ENCODE measurements around the gene ANAPC1. TPM values are rescaled to one million over a fixed set of nuclear protein-coding genes. Genes with fewer than 3 reads are reported as not detected.
"Not testable (repeated sequence)": the region's sequence is repeated elsewhere in the genome, so short reads cannot be mapped to it uniquely, and the experiment has no call there.

ANAPC1 gene
- polyA plus RNA-seq (ENCODE audit: insufficient read length in 3 of 3), result 10 to 100 TPM; 31.1 to 38.3 (median 33.7) TPM

DNA sequence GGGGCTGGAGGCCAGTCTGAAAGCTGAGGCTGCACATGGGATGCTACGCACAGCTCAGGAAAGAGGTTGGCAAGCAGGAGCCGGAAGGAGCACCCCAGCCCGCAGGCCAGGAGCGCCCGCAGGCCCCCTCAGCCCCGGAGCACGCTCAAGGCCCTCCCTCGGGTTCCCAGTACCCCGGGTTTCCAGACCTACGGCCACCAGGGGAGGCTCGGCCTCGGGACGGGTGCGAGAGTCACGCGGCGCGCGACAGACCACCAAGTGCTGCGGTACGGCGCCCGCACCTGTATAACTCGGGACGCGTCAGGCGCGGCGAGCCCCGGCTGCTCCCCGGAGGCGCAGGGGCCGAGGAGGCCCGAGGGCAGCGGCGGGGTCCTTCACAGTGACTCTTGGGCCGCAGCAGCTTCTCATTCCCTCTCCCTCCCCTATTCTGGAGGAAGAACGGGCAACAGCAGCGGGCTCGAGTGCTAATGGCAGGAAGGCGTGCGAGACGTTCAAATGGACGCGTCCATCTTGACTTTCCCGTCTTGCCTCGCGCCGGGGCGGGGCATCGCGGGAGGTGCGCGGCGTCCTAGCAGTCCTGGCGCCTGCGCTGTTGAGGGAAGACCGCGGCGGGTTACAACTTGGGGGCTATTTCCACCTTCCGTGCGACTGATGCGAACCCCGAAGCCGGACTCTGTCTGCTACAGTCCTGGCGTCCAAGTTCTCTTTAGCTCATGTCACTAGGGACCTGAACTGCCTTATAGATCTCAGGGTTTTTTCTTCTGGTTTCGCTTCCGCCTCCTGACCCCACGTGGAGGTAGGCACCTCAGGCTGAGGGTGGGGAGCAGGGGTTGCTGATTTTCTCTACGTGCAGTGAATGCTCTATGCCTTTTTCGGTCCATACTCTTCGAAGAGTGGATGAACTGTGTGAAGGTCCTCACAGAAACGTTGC lies at the start of gene ANAPC1:
Gene ANAPC1 (minus strand): TSS at position 533 of the 931 bp plus-strand sequence. CDS start 3,368 bp downstream, outside the sequence.
- no peak for DNase-seq (ENCODE audit: low read depth in 3 of 3, low spot score in 2 of 3)

DNA sequence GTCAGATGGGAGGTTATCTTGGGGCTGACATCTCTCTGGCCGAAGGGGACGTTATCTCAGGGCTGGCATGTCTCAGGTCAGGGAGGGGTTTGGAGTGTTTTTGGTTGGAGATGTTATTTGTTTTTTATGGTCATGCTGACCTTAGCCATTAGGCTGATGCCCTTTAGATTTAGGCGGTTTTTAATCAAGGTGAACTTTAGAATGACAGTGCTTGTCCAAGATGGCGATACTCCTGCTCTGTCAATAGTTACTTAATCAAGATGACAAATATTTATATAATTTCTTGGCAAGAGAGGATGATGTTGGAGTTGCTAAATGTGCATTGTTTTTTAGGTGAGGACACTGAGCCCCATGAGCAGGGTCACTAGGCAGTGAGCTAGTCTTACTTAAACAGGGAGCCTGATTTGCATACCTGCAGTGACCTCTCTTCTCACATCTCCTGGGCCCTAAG lies 48.9 kb upstream of the ANAPC1 start:
- no peak for DNase-seq (ENCODE audit: low read depth in 3 of 3, low spot score in 2 of 3)

- DNase-seq (ENCODE audit: low read depth in 3 of 3, low spot score in 2 of 3), result no peak
Observed at GRCh38 chr2:111930875-111931274, 46.9 kb upstream of the ANAPC1 start.

DNA sequence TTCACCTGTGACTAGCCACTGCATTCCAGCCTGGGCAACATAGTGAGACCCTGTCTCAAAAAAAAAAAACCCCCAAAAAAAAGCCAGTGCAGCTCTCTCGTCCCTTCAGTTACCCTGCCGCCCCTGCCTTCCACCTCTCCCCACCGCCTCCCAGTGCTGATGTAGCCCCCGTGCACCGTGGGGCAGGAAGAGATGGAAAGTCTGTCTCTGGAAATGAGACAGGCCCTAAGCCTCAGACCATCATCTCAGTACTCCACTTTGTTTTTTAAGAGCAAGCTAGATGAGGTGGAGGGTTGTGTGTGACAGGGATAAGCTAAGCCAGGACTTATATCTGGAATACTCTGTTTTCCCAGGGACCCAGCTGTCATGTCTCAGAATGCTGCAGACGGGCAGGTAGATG lies 46.4 kb upstream of the ANAPC1 start:
- no peak for DNase-seq (ENCODE audit: low read depth in 3 of 3, low spot score in 2 of 3)

DNA sequence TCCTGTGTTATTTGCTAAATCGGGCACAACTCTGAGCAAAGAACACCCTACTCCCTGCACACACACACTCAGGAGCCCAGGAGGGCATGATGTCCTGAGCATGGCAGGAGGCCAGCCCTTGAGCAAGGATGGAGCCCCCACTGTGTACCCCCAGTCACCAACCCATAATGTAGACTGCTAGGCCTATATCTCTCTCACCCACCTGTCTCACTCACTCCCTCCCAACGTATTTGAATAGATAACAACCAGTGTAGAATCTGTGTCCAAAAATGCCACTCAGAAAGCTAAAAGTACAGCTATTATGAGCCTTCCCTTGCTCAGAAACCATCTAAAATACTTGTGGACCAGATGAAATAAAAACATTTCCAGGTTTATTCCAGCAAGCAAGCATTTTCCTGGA lies 43.7 kb upstream of the ANAPC1 start:
- DNase-seq (ENCODE audit: low read depth in 3 of 3, low spot score in 2 of 3), result no peak

GRCh38 chr2:111924617-111925107 lies 40.7 kb upstream of the ANAPC1 start:
- DNase-seq (ENCODE audit: low read depth in 3 of 3, low spot score in 2 of 3), result no peak

DNA sequence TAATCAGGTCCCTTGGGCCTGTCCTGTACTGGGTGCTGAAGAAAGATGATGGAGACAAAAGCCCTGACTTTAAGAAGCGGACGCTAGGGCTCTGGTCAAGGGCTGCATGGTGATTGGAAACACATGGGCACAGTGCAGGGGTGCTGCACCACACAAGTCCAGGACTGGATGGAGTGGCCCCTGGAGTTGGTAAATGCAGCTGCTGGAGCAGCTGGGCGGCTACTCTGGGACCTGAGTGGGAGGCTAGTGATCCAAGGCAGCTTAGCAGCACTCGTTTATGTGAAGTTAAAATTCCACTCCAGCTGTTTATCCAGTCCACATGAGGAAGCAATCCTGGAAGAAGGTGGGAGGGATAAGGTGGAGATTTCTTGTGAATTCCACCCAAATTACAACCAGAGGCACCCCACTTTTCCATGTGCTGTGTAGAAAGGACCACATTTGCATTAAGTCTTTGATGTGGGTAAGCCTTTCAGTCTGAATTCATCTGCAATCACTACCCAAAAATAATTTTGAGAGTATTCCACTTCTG lies 39.3 kb upstream of the ANAPC1 start:
- no peak for DNase-seq (ENCODE audit: low read depth in 3 of 3, low spot score in 2 of 3)

- DNase-seq (ENCODE audit: low read depth in 3 of 3, low spot score in 2 of 3), result no peak
Observed at GRCh38 chr2:111919794-111920608, 36.0 kb upstream of the ANAPC1 start.

DNA sequence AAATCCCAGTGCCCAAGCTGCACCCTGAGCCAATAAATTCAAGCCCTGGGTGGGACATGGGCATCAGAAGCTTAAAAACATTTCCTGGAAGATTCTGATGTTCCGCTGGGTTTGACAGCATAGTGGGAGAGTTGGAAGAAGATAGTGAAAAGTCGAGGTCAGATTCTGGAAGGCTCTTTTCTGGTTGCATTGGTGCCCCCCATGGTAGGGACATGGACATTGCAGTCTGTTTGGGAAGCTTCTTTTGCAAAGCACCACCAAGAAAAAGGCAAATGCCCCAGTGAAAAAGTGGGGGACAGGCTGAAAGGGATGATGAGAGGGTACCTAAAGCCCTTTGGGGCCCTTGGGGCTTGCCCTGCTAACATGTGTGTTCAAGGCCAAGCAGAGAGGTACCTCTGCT lies 35.4 kb upstream of the ANAPC1 start:
- no peak for DNase-seq (ENCODE audit: low read depth in 3 of 3, low spot score in 2 of 3)

DNA sequence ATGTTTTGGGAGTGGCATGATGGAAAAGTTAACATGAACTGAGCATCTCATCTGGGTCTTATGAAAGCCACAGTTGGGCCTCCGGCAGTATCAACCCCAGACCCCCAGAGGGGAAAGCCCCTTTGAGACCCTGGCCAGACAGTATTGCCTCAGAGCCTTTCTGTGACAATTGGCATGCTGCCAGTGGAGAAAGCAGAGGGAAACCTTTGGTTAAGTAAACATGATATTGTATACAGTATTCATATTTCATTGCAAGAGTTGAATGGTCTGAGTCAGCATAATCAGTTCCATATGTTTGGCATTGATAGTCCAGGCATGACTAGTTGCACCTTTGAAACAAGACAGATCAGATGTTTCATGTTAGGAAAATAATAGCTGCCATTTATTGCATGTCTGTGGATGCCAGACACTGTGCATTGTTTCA lies 34.4 kb upstream of the ANAPC1 start:
- DNase-seq (ENCODE audit: low read depth in 3 of 3, low spot score in 2 of 3), result no peak

GRCh38 chr2:111917106-111917505 lies 33.1 kb upstream of the ANAPC1 start:
- DNase-seq (ENCODE audit: low read depth in 3 of 3, low spot score in 2 of 3), result no peak

GRCh38 chr2:111912547-111912946 lies 28.6 kb upstream of the ANAPC1 start:
- no peak for DNase-seq (ENCODE audit: low read depth in 3 of 3, low spot score in 2 of 3)

- DNase-seq (ENCODE audit: low read depth in 3 of 3, low spot score in 2 of 3), result not testable (repeated sequence)
Observed at GRCh38 chr2:111911295-111911977, 27.4 kb upstream of the ANAPC1 start.

- no peak for DNase-seq (ENCODE audit: low read depth in 3 of 3, low spot score in 2 of 3)
Observed at GRCh38 chr2:111910609-111911277, 26.8 kb upstream of the ANAPC1 start.

- DNase-seq (ENCODE audit: low read depth in 3 of 3, low spot score in 2 of 3), result not testable (repeated sequence)
Observed at GRCh38 chr2:111909997-111910396, 26.0 kb upstream of the ANAPC1 start.

- DNase-seq (ENCODE audit: low read depth in 3 of 3, low spot score in 2 of 3), result no peak
Observed at GRCh38 chr2:111909079-111909478, 25.1 kb upstream of the ANAPC1 start.

- DNase-seq (ENCODE audit: low read depth in 3 of 3, low spot score in 2 of 3), result no peak
Observed at GRCh38 chr2:111908578-111908977, 24.6 kb upstream of the ANAPC1 start.

DNA sequence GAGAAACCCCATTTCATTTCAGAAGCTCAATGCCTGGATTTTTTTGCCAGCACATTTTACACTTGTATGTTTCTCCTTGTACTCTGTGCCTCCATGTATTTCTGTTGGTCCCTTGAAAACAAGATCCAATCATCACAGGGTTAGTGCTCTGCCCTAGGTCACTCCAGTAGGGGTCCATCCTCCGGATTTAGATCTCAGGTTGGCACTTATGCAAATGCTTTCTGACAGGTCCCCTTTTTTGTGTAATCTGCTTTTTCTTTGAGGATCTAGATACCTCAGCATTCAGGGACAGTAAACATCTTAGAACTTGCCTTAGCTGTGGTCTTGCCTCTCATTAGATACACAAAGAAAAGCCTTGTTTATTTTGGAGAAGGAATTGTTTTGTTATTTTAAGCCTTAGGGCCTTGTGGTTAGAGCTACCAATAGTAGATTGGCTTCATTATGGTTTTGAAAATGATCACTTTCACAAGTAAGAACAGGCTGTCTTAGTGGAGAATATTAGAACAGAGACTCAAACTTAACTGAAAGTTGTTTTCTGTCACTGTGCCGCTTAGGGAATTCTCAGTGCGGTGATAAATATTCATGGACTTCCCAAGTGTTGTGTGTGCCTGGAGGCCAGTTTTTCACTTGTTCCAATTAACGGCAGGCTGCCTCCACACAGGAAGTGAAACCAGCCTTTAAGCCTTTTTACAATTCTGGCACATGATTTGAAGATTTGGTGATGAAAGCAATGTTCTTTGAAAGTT lies 22.2 kb upstream of the ANAPC1 start:
- no peak for DNase-seq (ENCODE audit: low read depth in 3 of 3, low spot score in 2 of 3)

- not testable (repeated sequence) for DNase-seq (ENCODE audit: low read depth in 3 of 3, low spot score in 2 of 3)
Observed at GRCh38 chr2:111905475-111905869, 21.5 kb upstream of the ANAPC1 start.
